Measurements from ENCODE around the gene EPHA5.

EPHA5 gene

DNA sequence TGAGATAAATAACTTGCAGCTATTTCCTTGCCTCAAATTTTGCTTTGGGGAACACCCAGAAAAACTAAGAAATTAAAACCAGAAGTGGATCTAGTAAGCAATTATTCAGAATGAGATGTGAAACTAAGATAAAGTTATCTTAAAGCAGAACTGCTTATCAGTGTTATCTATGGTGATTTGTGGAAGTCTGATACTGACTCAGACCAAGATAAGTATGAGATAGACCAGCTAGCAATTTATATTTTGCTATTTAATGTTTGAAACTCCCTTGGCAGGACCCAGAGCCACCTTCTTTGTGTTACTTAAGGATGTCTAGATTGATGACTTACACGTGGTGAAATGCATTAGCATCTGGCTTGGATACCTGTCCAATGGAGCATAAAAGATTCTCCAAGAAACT lies 368.1 kb downstream of the EPHA5 start:
- TF ChIP-seq CTCF (conservative IDR thresholded peaks at IDR 0.05; ENCODE audit: low read length): no peak

GRCh38 chr4:65296246-65296645 lies 374.0 kb downstream of the EPHA5 start:
- TF ChIP-seq CTCF (conservative IDR thresholded peaks at IDR 0.05; ENCODE audit: low read length): no peak
- no peak for DNase-seq (ENCODE audit: low read depth)
- no peak overlapping the region for H3K4me3 ChIP-seq (ENCODE audit: low read length)

More for the DNA sequence above, 368.1 kb downstream of the EPHA5 start:
- no peak overlapping the region for H3K4me3 ChIP-seq (ENCODE audit: low read length)
- no peak for DNase-seq (ENCODE audit: low read depth)

DNA sequence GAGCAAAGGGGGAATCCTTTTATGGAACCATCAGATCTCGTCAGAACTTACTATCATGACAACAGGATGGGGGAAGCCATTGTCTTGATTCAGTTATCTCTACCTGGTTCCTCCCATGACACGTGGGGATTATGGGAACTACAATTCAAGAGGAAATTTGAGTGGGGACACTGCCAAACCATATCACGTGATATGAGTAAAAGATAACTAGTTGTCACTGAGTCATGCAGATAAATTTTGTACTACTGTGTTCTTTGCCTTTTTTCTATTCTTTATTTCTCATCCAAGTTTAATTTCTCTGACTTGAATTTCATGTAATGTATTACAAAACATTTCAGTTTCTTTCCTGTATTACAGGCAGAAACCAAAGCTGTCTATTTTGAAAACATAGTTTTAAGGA lies 383.2 kb downstream of the EPHA5 start:
- TF ChIP-seq CTCF (conservative IDR thresholded peaks at IDR 0.05; ENCODE audit: low read length): no peak
- no peak for DNase-seq (ENCODE audit: low read depth)
- H3K4me3 ChIP-seq (ENCODE audit: low read length): no peak overlapping the region

Measured in AG10803 (cell line).